NCI-H524 treated with DMSO at 0.1 percent for 48 hours (cell line): ENCODE results near the gene ELMO1.

Experiments used
- DNase-seq: peaks from one replicate; lab custom pipeline; 2025; lab: John Stamatoyannopoulos, UW

ELMO1 gene

DNA sequence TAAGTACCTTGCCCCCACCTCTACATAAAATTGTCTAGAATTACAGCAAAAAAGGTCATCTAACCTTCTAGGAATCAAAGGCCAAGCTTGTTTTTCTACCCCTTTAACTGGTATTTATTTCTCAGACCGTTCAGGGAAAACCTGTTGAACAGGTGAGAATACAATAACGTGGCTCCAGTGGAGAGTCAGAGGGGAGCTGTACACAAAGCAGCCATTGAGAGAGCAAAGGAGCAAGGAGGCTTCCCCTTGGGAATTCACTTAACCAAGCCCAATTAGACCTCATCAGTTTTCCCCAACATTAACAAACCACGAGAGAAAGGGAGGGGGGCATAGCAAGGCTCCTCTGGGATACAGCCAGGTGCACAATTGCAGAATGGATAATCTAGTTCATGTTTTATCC, 101.9 kb downstream of the ELMO1 start:
- DNase-seq = no peak

GRCh38 chr7:37344886-37345579, 103.6 kb downstream of the ELMO1 start:
- no peak for DNase-seq

GRCh38 chr7:37342688-37343471, 105.8 kb downstream of the ELMO1 start:
- DNase-seq = no peak

- no peak for DNase-seq
Observed at GRCh38 chr7:37342176-37342687, 106.4 kb downstream of the ELMO1 start.

DNA sequence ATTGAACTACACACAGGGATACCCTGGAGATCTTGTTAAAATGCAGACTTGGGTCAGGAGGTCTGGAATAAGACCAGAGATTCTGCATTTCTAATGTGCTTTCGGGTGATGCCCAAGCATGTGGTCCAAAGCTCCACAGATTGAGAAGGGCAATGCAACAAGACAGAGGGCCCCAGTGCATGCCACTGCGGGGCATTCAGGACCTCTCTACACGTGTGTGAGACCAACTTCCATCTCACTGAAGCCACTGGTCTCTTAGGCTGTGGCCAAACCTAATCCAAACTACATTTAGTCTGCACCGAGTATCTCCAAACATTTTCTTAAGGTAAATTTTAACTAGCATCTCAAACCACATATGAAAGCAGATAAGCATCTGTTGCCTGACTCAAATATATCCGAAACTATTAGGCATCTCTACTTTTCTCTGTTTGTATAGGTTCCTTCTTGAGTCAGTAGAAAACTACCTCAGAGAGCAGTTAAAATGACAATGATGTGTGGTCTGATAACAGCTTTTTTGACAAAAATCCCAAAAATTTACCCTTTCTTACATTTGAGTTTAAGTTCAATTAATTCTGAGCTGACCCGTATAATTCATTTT, 107.5 kb downstream of the ELMO1 start:
- DNase-seq = no peak

DNA sequence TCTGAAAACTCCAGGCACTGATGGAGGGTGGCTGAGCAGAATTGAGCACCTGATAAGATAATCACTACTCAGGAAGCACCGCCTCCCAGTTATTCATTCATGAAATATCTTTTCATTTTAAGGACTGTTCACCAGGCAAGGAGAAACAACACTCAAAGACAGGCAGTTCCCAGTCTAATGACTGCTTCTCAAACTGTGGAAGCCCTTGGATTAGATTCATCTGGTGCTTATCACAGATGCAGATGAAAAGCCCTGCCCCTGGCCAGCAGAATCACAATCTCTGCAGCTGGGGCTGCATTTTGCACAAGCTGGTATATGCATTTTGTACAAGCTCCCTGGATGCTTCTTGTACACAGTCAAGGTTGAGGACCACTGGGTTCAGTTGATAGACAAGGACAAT, 109.7 kb downstream of the ELMO1 start:
- DNase-seq = no peak

GRCh38 chr7:37337522-37337921, 111.1 kb downstream of the ELMO1 start:
- no peak for DNase-seq

DNA sequence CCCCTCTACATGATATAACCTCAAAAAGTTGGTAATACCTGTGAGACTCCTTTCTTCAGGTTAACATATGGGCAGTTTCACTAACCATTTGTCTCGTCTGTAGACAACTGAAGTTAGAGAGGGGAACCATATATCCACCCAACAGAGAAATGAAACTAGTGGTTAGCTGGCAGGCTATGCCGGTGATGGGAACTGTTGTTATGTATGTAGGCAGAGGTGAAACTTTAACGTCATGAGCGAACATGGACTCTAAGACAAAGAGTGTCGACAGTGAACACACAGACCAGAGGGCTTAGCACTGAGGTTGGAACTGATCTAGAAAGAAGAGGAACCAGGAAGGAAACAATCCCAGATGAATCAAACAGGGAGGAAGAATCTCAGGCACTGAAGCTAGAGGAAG, 112.4 kb downstream of the ELMO1 start:
- DNase-seq = no peak

- DNase-seq = no peak
Observed at GRCh38 chr7:37333075-37333474, 115.6 kb downstream of the ELMO1 start.

DNA sequence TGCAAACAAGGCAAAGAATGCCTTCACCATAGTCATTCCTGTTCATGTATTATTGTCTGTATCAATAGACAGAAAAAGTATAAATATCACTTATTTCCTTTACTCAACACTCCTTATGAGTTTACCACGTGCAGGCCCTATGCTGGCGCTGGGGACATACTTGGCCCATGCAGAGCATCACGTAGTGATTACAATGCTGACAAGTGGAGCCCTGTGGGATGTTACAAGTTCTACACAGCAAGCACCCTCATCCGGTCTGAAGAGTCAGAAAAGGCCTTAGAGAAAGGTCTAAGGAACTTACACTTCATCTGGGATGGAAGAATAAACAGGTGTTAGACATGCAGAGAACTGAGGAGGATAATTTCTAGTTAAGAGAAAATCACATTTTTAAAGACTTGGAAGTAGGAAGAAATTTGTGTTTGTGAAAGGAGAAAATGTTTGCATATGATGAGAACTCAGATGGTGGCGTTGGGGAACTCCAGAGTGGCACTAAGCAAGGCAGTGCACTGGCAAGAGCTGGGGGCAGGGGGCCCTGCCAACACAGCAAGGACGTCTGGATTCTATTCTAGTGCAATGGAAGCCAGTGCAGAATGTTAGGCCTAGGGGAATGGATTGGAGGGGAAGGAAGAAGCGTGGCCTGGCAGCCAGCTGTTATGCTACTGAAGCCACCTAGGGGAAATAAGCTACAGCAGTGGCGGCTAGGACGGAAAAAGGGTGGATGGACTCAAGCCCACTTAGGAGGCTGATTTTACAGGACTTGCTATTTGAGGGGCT, 116.2 kb downstream of the ELMO1 start:
- no peak for DNase-seq

- no peak for DNase-seq
Observed at GRCh38 chr7:37330775-37331174, 117.9 kb downstream of the ELMO1 start.

GRCh38 chr7:37329940-37330339, 118.7 kb downstream of the ELMO1 start:
- no peak for DNase-seq

- no peak for DNase-seq
Observed at GRCh38 chr7:37327288-37327687, 121.4 kb downstream of the ELMO1 start.

DNA sequence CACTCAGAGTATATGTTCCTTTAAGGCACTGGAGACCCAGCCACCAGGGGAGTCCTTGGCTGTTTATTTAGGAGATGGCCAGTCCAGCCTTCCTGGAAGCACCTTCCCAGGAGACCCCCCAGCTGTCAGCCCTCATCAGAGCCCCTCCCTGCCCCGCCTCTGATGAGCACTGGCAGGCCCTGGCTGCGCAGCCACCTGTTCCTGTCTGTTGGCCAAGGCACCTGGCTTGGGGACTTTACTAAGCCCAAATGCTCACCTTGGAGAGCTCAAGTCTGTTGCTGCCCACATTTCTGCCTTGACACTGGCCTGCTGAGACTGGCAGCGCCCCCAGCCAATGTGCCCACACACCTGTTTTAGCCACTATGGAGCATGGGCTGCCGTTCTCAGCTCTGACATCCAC, 124.7 kb downstream of the ELMO1 start:
- no peak for DNase-seq

DNA sequence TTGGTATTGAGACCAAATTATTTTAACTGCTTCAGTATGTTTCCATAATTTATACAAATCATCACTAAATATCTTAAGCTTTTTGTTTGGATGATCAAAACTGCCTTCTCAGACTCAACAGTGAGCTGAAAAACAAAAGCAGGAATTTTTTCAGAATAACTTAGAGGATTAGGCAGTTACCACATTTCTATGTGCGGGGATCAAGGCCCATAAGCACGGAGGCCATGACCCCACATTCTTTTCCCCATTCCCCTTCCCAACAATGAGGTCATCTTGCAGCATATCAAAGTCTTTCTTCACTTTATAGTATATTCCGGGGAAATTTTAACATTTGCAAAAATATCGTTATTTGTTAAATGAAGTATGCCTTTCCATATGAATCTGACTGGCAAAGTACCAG, 125.8 kb downstream of the ELMO1 start:
- no peak for DNase-seq

DNA sequence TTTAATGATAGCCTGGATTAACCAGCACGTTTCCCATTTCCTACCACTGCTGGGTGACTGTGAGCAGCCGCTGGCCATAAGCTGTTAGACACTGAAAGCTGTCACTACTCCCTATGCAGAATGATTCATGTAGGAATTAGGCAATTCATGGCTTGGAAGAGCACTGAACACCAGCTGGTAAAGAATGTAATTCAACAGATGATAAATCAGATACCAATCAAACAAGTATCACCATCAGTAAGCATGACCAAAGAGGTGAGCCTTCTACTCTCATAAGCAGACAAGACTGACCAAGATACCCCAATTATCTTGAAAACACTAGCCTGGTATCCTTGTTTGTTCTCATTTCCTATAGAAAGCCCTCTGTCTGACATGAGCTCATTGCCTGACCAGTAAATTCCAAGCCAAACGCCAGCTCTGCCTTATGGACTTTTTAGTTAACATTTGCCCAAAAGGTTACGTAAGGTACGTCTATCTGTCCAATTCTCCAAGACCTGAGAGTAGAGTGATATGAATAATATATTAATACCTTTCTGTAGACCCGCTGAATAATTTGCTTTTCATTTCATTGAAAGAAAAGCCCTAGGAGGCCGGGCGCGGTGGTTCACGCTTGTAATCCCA, 127.7 kb downstream of the ELMO1 start:
- DNase-seq = no peak

GRCh38 chr7:37320140-37320847, 128.4 kb downstream of the ELMO1 start:
- DNase-seq = no peak

DNA sequence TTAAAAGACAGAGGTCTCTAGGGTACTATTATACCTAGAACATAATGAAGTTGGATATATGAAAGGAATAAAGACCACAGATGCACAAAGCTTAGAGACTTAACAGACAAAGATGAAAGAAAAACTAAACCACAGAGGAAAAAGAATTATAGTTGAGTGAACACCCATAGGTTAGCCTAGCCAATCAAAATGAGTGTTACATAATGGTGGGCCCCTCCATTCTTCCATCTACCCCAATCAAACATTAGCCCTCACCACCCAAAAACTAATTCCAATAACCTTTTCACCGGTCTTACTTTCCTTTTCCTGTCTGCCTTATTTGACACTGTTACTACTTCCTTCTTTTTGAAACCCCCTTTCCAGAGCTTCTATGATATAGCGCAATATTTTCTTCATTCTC, 130.1 kb downstream of the ELMO1 start:
- no peak for DNase-seq

DNA sequence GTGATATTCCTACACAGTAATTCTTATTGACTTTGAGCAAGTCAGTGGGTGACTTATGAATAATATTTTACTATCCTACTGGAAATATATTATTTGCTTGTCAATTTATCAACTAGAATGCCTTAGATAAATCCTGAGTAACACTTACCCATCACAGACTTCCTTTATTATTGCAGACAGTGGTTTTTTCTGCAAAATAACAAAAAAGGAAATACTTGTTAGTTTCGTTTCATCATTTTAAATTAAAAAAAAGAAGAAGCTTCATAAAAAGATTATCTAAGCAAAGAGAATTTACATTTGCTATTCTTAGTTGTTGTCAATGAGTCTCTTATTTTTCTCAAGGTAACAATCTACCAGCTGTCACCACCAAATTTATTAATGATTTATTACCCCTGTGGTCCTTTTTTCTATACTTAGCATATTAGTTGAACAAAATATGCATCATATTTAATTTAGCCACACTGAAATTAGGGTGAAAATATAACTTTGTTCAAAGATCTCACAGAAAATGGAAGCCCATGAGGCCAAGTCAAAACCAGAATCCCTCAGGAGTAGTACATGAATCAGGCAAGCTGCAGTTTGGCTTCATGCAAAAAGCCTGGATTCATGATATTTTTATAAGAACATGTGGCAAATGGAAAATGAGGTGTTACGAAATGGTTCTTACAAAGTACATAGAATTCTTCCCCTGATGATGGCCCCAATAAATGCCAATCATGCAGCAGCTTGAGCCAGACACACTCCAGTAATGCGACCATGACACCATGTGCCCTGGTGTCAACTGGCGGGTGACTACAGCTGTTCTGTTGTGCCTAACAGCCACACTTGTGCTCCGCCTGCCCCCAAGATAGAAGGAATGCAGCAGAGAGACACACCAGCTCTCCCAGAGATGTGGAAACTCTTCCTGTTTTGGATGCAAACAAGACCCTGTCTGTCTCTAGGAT, 132.6 kb downstream of the ELMO1 start:
- no peak for DNase-seq

DNA sequence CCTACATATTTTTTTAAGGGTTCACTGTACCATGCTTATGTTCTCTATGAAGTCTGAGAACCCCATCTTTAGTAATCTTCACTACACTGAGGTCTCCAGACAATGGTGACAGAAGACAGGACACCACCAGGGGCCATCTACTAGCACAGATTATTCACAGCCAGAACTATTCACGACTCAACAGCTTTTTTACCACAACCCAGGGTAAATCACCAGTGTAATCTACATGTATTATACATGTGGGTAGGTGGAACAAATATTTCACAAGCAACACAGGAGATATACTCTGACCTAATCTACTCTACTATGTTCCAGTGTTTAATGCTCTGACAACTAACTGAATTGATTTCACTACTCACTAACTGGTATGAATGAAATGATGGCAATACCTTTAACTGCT, 136.1 kb downstream of the ELMO1 start:
- DNase-seq = no peak
